ENCODE measurements around the gene PAEP.

PAEP gene

GRCh38 chr9:135615666-135616618 lies 54.4 kb downstream of the PAEP start:
- no peak for DNase-seq (ENCODE audit: low spot score)
